ENCODE data around the gene AKAP13.

- no peak for TF ChIP-seq TAF1 (IDR thresholded peaks at IDR 0.05; ENCODE audit: low read depth, low read length)
- TF ChIP-seq POLR2A (IDR thresholded peaks at IDR 0.05; ENCODE audit: low read depth, low read length): no peak
- TF ChIP-seq POLR2AphosphoS5 (IDR thresholded peaks at IDR 0.05; ENCODE audit: low read depth, low read length): no peak
- no peak for TF ChIP-seq SPI1 (IDR thresholded peaks at IDR 0.05; ENCODE audit: low read depth, low read length)
These were observed 244.9 kb downstream of the AKAP13 start for GRCh38 chr15:85625166-85625830.

Measured in GM12891 (cell line).